Stimulated activated naive CD4-positive, alpha-beta T cell treated with Interleukin-2 at 50 U/mL for 16 hours (primary cell): ENCODE results near the gene RP9.

Source experiments
- DNase-seq: peaks from one replicate; lab custom pipeline; 2025; lab: John Stamatoyannopoulos, UW

The RP9 gene

GRCh38 chr7:33062782-33063443, 46.3 kb downstream of the RP9 start:
- peak; percentile 89 for DNase-seq

GRCh38 chr7:33062023-33062781, 47.0 kb downstream of the RP9 start, which contains the start of gene NT5C3A:
Gene NT5C3A (minus strand): TSS chr7:33062776. CDS start chr7:33062705, 71 bp downstream.
- DNase-seq = no peak

- no peak for DNase-seq
These were observed 47.8 kb downstream of the RP9 start for GRCh38 chr7:33061282-33061937.

- no peak for DNase-seq
These were observed 49.6 kb downstream of the RP9 start for GRCh38 chr7:33059635-33060034.

GRCh38 chr7:33055158-33055557, 54.0 kb downstream of the RP9 start:
- DNase-seq = no peak

GRCh38 chr7:33054261-33054964, 54.8 kb downstream of the RP9 start:
- DNase-seq = no peak

GRCh38 chr7:33053721-33054120, 55.5 kb downstream of the RP9 start:
- no peak for DNase-seq

GRCh38 chr7:33050535-33051318, 58.5 kb downstream of the RP9 start:
- no peak for DNase-seq

- no peak for DNase-seq
These were observed 60.5 kb downstream of the RP9 start for GRCh38 chr7:33048704-33049103.

- no peak for DNase-seq
These were observed 60.9 kb downstream of the RP9 start for GRCh38 chr7:33048257-33048656.

GRCh38 chr7:33044986-33045385, 64.2 kb downstream of the RP9 start:
- no peak for DNase-seq
